ENCODE data around the gene CEP85L. TPM values are rescaled to one million over a fixed set of nuclear protein-coding genes. Genes with fewer than 3 reads are reported as not detected.

The CEP85L gene
- polyA plus RNA-seq, 1 of the 3 experiments (the other 2 are of a cell fraction), result 1.1 TPM

DNA sequence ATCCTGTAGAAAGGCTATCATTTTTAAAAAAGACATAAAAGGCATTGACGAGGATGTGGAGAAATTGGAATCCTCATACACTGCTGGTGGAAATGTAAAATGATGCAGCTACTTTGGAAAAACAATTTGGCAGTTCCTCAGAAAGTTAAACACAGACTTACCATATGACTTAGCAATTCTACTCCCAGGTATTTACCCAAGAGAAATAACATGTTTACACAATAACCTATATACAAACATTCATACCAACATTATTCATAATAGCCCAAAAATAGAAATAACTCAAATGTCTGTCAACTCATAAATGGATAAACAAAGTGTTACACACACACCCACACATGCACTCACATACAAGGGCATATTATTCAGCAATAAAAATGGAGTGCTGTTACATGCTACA is 23.4 kb upstream of the CEP85L start (continued):
- TF ChIP-seq, protein P1, sequence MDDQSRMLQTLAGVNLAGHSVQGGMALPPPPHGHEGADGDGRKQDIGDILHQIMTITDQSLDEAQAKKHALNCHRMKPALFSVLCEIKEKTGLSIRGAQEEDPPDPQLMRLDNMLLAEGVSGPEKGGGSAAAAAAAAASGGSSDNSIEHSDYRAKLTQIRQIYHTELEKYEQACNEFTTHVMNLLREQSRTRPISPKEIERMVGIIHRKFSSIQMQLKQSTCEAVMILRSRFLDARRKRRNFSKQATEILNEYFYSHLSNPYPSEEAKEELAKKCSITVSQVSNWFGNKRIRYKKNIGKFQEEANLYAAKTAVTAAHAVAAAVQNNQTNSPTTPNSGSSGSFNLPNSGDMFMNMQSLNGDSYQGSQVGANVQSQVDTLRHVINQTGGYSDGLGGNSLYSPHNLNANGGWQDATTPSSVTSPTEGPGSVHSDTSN (IDR thresholded peaks at IDR 0.05), result no peak
- TF ChIP-seq SMC3 (IDR thresholded peaks at IDR 0.05; ENCODE audit: low read depth, low read length) (no peak), RCOR1 (IDR thresholded peaks at IDR 0.05; ENCODE audit: low read length) (no peak)

DNA sequence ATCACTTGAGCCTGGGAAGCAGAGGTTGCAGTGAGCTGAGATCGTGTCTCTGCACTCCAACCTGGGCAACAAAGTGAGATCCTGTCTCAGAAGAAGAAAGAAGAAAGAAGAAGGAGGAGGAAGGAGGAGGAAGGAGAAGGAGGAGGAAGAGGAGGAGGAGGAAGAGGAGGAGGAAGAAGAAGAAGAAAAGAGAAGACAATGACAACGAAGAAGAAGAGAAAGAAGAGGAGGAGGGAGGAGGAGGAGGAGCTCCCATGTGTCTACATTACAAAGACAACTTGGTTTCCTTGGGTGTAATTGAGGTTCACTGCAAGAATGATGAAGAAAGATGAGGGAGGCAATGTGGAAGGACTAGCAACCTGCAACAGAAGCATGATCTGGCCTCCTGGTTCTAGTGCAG is 21.3 kb upstream of the CEP85L start:
- no peak overlapping the region for H3K4me3 ChIP-seq (ENCODE audit: low read depth in 2 of 2, low read length in 1 of 2)
- H3K4me1 ChIP-seq (ENCODE audit: control insufficient read depth in 1 of 2, insufficient read depth in 2 of 2, low read depth in 1 of 2, low read length in 1 of 2), result peaks cover 0 to 4% of the 10 kb centered on the region in 2 experiments; a peak in 1 of 4 replicates
- no peak overlapping the region for H3K9ac ChIP-seq
- TF ChIP-seq, protein P2, sequence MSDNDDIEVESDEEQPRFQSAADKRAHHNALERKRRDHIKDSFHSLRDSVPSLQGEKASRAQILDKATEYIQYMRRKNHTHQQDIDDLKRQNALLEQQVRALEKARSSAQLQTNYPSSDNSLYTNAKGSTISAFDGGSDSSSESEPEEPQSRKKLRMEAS (IDR thresholded peaks at IDR 0.05; ENCODE audit: low read depth), result no peak
- H3K9me2 ChIP-seq, result no peaks in the 10 kb centered on the region
- H3K9me3 ChIP-seq, result no peaks in the 10 kb centered on the region
- 43% methylated on average over 2 of the region's 2 CpGs for WGBS (ENCODE audit: low lambda C conversion rate)
- H2AFZ ChIP-seq (ENCODE audit: low read depth), result no peak overlapping the region
- no peaks in the 10 kb centered on the region for H3K79me2 ChIP-seq (ENCODE audit: insufficient read depth)
- H3K27ac ChIP-seq (ENCODE audit: low read depth in 2 of 2, low read length in 1 of 2), result no peak overlapping the region
- CTCF ChIA-PET, result interaction anchor here (0.8 kb wide), 1 partner anchor 23 kb away, joined by 3 read pairs; no protein-coding TSS in a partner anchor
- H3K4me2 ChIP-seq, result no peak overlapping the region
- no peaks in the 10 kb centered on the region for H4K20me1 ChIP-seq (ENCODE audit: insufficient read depth)
- POLR2A ChIA-PET, result no interaction called here
- H3K36me3 ChIP-seq (replicated peaks in 1 of 2; ENCODE audit: control insufficient read depth in 1 of 2, insufficient read depth in 2 of 2, low read length in 1 of 2), result no peaks in the 10 kb centered on the region
- H3K27me3 ChIP-seq (ENCODE audit: insufficient read depth), result no peaks in the 10 kb centered on the region
- no peak for DNase-seq
- peaks cover 5% of the 10 kb centered on the region for H3F3A ChIP-seq (replicated peaks; ENCODE audit: insufficient read depth)

DNA sequence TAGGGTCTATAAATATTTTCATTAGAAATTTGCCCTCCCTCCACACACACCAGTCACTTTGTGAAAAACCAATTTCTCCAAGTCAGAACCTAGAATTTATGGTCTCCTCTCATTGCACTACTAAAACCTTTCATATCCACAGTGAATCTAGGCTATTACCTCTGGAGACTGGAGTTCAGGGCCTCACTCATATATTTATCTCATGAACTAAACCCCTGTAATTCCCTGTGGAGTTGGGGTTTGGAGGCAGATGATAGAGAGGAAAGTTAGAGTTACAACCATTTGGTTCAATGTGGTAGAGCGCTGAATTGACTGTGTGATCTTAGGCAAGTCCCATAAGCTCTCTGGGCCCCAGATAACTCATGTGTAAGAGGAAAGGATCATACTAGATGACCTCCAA is 18.2 kb upstream of the CEP85L start:
- Histone ChIP-seq H3K4me2 (no peak overlapping the region), H3K9me3 (no peaks in the 10 kb centered on the region), H3K79me2 (ENCODE audit: insufficient read depth) (no peaks in the 10 kb centered on the region), H3K9me2 (no peaks in the 10 kb centered on the region), H3K36me3 (replicated peaks in 1 of 2; ENCODE audit: control insufficient read depth in 1 of 2, insufficient read depth in 2 of 2, low read length in 1 of 2) (no peaks in the 10 kb centered on the region), H3K9ac (no peak overlapping the region), H3K4me3 (ENCODE audit: low read depth in 2 of 2, low read length in 1 of 2) (no peak overlapping the region), H4K20me1 (ENCODE audit: insufficient read depth) (no peaks in the 10 kb centered on the region), H2AFZ (ENCODE audit: low read depth) (no peak overlapping the region), H3F3A (replicated peaks; ENCODE audit: insufficient read depth) (peaks cover 5% of the 10 kb centered on the region), H3K4me1 (ENCODE audit: control insufficient read depth in 1 of 2, insufficient read depth in 2 of 2, low read depth in 1 of 2, low read length in 1 of 2) (peaks cover 0 to 4% of the 10 kb centered on the region in 2 experiments; a peak in 1 of 4 replicates), H3K27me3 (ENCODE audit: insufficient read depth) (no peaks in the 10 kb centered on the region), H3K27ac (ENCODE audit: low read depth in 2 of 2, low read length in 1 of 2) (no peak overlapping the region)
- no peak for TF ChIP-seq EP300 (IDR thresholded peaks at IDR 0.05; ENCODE audit: borderline replicate concordance in 1 of 2, low read depth in 1 of 2, low read length in 1 of 2)
- no peak for TF ChIP-seq GATA2 (CRISPR knock-in tag; IDR thresholded peaks at IDR 0.05)
- TF ChIP-seq, protein P1 (IDR thresholded peaks at IDR 0.05), result no peak
- CTCF ChIA-PET, result no interaction called here
- 82% methylated on average over 1 of the region's 1 CpG for WGBS (ENCODE audit: low lambda C conversion rate)
- POLR2A ChIA-PET, result no interaction called here
- no peak for DNase-seq

Data from SK-N-SH (cell line).